B cell (primary cell): ENCODE data around the gene RNASE12.

Experiments used
- CTCF ChIP-seq: fragments of 200-600 bp; IDR thresholded peaks from one replicate; pipeline ENCODE4 v1.8.0; 2022; ENCODE audit warnings: antibody characterized with exemption, mild to moderate bottlenecking
- EZH2 ChIP-seq: IDR thresholded peaks from 2 replicates; pipeline ENCODE4 v1.6.1; 2012; ENCODE audit warnings: borderline replicate concordance, low read depth, mild to moderate bottlenecking, moderate library complexity, low read length; ENCODE audit not compliant: insufficient read depth, poor library complexity, severe bottlenecking

- TF ChIP-seq EZH2 (no peak), CTCF (no peak)
Observed at GRCh38 chr14:20626274-20626673, 35.1 kb upstream of the RNASE12 start.
